Tibial artery (tissue), 4 donors: ENCODE data around the gene KCNC3.
A peak's percentile ranks its signal among the peaks of the same experiment; 100 is the strongest.
"Not testable (repeated sequence)": the region's sequence is repeated elsewhere in the genome, so short reads cannot be mapped to it uniquely, and the experiment has no call there.

Experiments
- DNase-seq, 2 donors: peaks; one replicate each; pipeline ENCODE4 v3.0.0-alpha.2; 2019
- H3K27ac ChIP-seq, 2 donors: fragments of 200-600 bp; sonication (generic) in 1 of 2; 1 replicate in 1 of 2; 2 replicates in 1 of 2; pipeline ENCODE4 v1.5.1; 2018 to 2019; ENCODE audit warnings: mild to moderate bottlenecking in 1 of 2
- H3K27me3 ChIP-seq, 2 donors: fragments of 200-600 bp; sonication (generic) in 1 of 2; one replicate each; pipeline versions ENCODE4 v1.5.1 to v1.6.0; 2016 to 2019
- H3K36me3 ChIP-seq, 3 donors: fragments of 200-600 bp; sonication (generic) in 2 of 3; one replicate each; pipeline ENCODE4 v1.5.1; 2016 to 2019; ENCODE audit warnings: mild to moderate bottlenecking in 2 of 3
- H3K4me1 ChIP-seq, 4 donors: fragments of 200-600 bp; sonication (generic) in 2 of 4; 1 replicate in 3 of 4; 2 replicates in 1 of 4; pipeline ENCODE4 v1.5.1; 2016 to 2019
- H3K4me3 ChIP-seq, 2 donors: fragments of 200-600 bp; sonication (generic) in 1 of 2; 1 replicate in 1 of 2; 2 replicates in 1 of 2; pipeline ENCODE4 v1.5.1; 2018 to 2019; ENCODE audit warnings: mild to moderate bottlenecking in 2 of 2
- H3K9me3 ChIP-seq, 3 donors: fragments of 200-600 bp; sonication (generic) in 1 of 3; one replicate each; pipeline ENCODE4 v1.5.1; 2016 to 2019
- CTCF ChIP-seq, 2 experiments: fragments of 200-600 bp in 1 of 2; fragments of 450-650 bp in 1 of 2; IDR thresholded peaks; one replicate each; pipeline ENCODE4 v1.5.1; 2017 to 2019; ENCODE audit warnings: antibody characterized with exemption in 2 of 2, mild to moderate bottlenecking in 1 of 2, moderate library complexity in 1 of 2
- intact Hi-C: fragments of 100-400 bp; cut with DNase I; formaldehyde crosslinking; loops from one replicate; pipeline ENCODE4 v1.15.0; 2023; ENCODE audit warnings: low total_unique reads

KCNC3 gene

GRCh38 chr19:50357178-50358100 is 28.3 kb upstream of the KCNC3 start:
- H3K27ac ChIP-seq, result peak overlapping the region; percentile 74 to 79
- intact Hi-C loops, result no loop called here

GRCh38 chr19:50356691-50357177 is 27.6 kb upstream of the KCNC3 start:
- intact Hi-C loops, result no loop called here

More at GRCh38 chr19:50357178-50358100, 28.3 kb upstream of the KCNC3 start:
- Histone ChIP-seq H3K27me3 (peaks cover 0 to 20% of the 10 kb centered on the region in 2 donors), H3K9me3 (no peaks in the 10 kb centered on the region), H3K4me3 (peak overlapping the region; percentile 47 to 53), H3K36me3 (no peaks in the 10 kb centered on the region), H3K4me1 (peaks cover 0 to 14% (median 2%) of the 10 kb centered on the region in 4 donors)
- peak; percentile 82 to 88 for TF ChIP-seq CTCF (IDR thresholded peaks at IDR 0.05)
- peak; percentile 72 to 87 for DNase-seq

GRCh38 chr19:50353487-50353880 is 24.3 kb upstream of the KCNC3 start:
- H3K9me3 ChIP-seq, DNase-seq, intact Hi-C loops, H3K36me3 ChIP-seq, H3K4me3 ChIP-seq, H3K27ac ChIP-seq: not testable (repeated sequence)
- Histone ChIP-seq H3K4me1 (peaks cover 0 to 10% (median 2%) of the 10 kb centered on the region in 4 donors), H3K27me3 (peaks cover 0 to 34% of the 10 kb centered on the region in 2 donors)

More at GRCh38 chr19:50356691-50357177, 27.6 kb upstream of the KCNC3 start:
- peaks cover 0 to 14% (median 2%) of the 10 kb centered on the region in 4 donors for H3K4me1 ChIP-seq
- no peak for TF ChIP-seq CTCF (IDR thresholded peaks at IDR 0.05)
- peak overlapping the region; percentile 47 to 53 for H3K4me3 ChIP-seq
- no peaks in the 10 kb centered on the region for H3K36me3 ChIP-seq
- peak overlapping the region in 1 of 2 donors; percentile 79 for H3K27ac ChIP-seq
- H3K27me3 ChIP-seq, result peaks cover 0 to 22% of the 10 kb centered on the region in 2 donors
- no peak for DNase-seq
- no peaks in the 10 kb centered on the region for H3K9me3 ChIP-seq

- H3K27ac ChIP-seq, result no peak overlapping the region
- H3K4me1 ChIP-seq, result no peaks in the 10 kb centered on the region
- no peak for TF ChIP-seq CTCF (IDR thresholded peaks at IDR 0.05)
- DNase-seq, result no peak
- H3K9me3 ChIP-seq, result no peaks in the 10 kb centered on the region
- no peaks in the 10 kb centered on the region for H3K36me3 ChIP-seq
- intact Hi-C loops, result no loop called here
- H3K4me3 ChIP-seq, result no peak overlapping the region
- H3K27me3 ChIP-seq, result peaks cover 0 to 26% of the 10 kb centered on the region in 2 donors
Observed at GRCh38 chr19:50352242-50352641, 23.1 kb upstream of the KCNC3 start.

- intact Hi-C loops, result no loop called here
- H3K27me3 ChIP-seq, result peaks cover 0 to 16% of the 10 kb centered on the region in 2 donors
- H3K36me3 ChIP-seq, result no peaks in the 10 kb centered on the region
- H3K27ac ChIP-seq, result no peak overlapping the region
- no peaks in the 10 kb centered on the region for H3K4me1 ChIP-seq
- no peak for DNase-seq
- no peak overlapping the region for H3K4me3 ChIP-seq
- H3K9me3 ChIP-seq, result peaks cover 0 to 10% (median 3%) of the 10 kb centered on the region in 3 donors
- TF ChIP-seq CTCF (IDR thresholded peaks at IDR 0.05), result no peak
Observed at GRCh38 chr19:50349277-50350057, 20.3 kb upstream of the KCNC3 start.

GRCh38 chr19:50347089-50347581 is 18.0 kb upstream of the KCNC3 start:
- H3K4me1 ChIP-seq, DNase-seq, H3K36me3 ChIP-seq, intact Hi-C loops, H3K9me3 ChIP-seq, H3K27ac ChIP-seq, H3K4me3 ChIP-seq: not testable (repeated sequence)
- peaks cover 0 to 16% of the 10 kb centered on the region in 2 donors for H3K27me3 ChIP-seq
